Measurements from ENCODE around the gene CPSF6.

- TF ChIP-seq BHLHE40 (IDR thresholded peaks at IDR 0.05; ENCODE audit: borderline replicate concordance) (no peak), PKNOX1 (IDR thresholded peaks at IDR 0.05) (no peak), ELF4 (IDR thresholded peaks at IDR 0.05) (no peak), FOXK2 (IDR thresholded peaks at IDR 0.05) (no peak)
Measured at GRCh38 chr12:69269736-69270135, 30.4 kb downstream of the CPSF6 start.
